GM21717 (cell line): ENCODE results near the gene NAT16.
"Not testable (repeated sequence)": the region's sequence is repeated elsewhere in the genome, so short reads cannot be mapped to it uniquely, and the experiment has no call there.

Source experiments
- ATAC-seq: cut with Tn5 transposase; IDR thresholded peaks from one replicate; pipeline ENCODE4 v1.9.1; 2021; ENCODE audit warnings: mild to moderate bottlenecking, moderate library complexity; ENCODE audit not compliant: unreplicated experiment

The NAT16 gene

DNA sequence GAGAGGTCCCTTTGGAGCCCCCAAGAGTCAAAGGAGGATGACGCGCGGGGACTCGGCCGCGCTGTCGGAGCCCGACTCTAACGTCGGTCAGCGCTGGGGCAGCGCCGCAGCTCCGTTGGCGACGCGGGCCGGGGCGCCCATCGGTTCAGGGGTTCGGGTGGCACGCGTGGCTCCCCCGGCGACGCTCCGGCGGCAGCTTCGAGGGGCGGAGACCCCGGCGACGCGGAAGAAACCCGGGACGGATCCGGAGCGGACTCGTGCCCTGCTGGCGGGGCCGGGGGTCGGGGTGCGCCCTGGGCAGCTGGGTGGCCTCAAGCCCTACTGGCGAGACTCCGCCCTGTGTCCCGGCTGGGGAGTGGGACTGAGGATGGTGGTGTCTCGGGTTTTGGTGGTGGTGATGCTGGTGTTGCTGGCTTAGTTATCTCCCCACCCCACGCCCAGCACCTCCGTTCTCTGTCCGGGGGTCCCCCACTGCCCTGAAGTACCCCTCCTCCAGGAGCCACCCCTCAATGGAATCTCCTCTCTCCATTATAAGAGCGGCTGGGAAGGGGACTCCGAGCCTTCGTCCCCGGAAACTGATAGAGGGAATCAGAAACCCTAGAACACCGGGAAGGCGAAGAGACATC lies at the start of gene NAT16:
Gene NAT16, minus strand, starts transcription at position 164 of the 626 bp plus-strand sequence. CDS start 5,486 bp downstream, outside the sequence.
- ATAC-seq = no peak

DNA sequence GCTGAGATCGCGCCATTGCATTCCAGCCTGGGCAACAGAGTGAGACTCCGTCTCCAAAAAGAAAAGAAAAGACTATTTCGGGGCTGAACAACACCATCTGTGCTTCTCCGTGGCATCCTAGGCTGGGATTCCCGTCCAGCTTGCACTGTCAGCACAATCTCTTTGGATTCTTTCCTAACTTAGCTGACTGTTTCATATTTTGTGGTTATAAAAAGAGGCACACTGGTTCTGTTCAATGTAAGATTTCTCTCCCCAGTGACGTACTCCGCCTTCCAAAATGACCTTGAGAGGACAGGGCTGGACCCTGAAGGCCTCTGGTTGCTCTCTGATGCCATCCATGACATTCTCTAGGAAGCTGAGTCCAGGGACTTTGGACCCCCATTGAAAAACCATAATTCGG lies 46.6 kb upstream of the NAT16 start:
- no peak for ATAC-seq

DNA sequence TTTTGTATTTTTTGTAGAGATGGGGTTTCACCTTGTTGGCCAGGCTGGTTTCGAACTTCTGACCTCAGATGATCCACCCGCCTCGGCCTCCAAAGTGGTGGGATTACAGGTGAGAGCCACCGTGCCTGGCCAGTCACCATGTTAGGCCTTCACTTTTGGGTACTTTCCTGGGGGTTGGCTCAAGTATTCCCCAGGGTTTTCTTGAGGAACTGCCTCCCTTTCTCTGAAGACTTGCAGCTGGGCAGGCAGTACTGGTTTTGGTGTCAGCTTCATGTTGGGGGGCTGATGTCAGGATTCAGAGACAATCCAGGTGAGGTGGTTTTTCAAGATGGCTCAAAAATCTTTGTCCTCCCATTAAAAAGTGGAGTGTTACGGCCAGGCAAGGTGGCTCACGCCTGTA lies 45.6 kb upstream of the NAT16 start:
- ATAC-seq = no peak

DNA sequence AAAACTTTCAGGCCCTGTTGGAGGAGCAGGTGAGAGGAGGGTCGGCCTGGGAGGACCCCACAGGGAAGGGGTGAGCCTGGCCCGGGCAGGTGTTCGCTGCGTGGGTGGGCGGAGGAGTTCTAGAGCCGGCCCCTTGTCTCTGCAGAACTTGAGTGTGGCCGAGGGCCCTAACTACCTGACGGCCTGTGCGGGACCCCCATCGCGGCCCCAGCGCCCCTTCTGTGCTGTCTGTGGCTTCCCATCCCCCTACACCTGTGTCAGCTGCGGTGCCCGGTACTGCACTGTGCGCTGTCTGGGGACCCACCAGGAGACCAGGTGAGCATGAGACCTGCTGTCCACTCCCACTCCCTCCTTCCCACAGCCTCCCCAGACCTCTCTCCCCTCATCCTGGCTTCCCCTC lies 43.4 kb upstream of the NAT16 start:
- no peak for ATAC-seq

DNA sequence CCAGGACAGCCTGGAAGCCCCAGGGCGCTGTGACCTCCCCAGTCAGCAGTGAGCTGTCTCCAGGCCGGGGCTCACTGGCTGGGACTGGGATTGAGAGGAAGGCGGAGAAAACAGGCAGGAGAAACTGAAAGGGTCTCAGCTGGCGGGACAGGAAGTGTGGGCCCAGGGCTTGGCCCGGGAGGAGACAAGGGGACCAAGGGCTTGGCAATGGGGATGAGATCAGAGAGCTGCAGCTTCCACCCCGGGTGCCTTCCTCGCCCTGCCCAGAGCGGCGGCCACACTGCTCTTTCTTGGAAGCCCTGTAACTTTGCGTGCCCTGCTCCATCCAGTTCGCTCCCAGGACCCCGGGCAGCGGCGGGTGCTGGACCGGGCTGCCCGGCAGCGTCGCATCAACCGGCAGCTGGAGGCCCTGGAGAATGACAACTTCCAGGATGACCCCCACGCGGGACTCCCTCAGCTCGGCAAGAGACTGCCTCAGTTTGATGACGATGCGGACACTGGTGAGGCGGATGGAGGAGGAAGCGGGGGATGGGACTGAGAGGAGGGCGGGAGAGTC lies 42.3 kb upstream of the NAT16 start:
- ATAC-seq = no peak

DNA sequence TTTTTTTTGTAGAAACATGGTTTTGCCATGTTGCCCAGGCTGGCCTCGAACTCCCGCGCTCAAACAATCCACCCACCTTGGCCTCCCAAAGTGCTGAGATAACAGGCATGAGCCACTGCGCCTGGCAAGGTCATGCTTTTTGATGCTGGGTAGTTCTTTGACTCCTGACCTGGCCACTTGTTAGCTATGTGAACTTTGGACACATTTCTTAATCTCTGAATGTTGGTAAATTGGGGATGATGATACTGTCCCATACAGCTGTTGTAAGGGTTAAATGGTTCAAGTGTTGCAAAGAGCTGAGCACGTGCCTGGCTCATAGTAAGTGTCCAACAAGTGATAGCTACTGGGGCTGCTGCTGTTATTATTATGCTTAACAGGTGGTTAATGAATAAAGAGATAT lies 40.2 kb upstream of the NAT16 start:
- ATAC-seq = no peak

DNA sequence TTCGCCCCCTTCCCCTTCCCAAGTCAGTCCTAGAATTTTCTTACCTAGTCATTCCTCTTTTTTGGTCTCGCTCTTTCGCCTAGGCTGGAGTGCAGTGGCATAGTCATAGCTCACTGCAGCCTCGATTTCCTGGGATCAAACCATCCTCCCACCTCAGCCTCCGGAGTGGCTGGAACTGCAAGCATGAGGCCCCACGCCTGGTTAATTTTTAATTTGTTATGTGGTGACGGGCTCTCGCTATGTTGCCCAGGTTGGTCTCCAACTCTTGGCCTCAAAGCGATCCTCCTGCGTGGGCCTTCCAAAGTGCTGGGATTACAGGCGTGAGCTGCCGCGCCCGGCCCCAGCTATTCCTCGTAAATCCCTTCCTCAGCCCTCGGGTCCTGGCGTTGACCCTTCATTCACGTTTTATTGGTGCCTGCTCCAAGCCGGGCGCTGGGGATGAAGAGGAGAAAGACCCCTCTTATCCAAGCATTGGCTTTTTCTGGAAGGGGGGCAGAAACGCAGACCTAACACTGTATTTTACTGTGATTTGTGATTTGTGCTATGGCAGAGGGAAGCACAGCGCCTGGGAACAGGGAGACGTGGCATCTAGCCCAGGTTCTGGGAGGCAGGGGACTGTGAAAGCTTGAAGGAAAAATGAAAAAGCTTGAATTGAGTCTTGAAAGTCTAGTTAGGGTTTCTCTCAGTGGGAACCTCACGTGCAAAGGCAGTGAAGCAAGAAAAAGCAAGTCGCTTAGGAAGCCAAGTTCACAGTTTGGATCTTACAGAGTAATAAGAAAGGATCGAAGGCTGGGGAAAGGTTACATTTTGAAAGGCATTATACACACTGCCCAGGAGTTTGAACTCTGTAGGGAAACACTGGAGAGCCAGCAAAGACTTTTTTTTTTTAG lies 38.4 kb upstream of the NAT16 start:
- ATAC-seq = peak; percentile 6

DNA sequence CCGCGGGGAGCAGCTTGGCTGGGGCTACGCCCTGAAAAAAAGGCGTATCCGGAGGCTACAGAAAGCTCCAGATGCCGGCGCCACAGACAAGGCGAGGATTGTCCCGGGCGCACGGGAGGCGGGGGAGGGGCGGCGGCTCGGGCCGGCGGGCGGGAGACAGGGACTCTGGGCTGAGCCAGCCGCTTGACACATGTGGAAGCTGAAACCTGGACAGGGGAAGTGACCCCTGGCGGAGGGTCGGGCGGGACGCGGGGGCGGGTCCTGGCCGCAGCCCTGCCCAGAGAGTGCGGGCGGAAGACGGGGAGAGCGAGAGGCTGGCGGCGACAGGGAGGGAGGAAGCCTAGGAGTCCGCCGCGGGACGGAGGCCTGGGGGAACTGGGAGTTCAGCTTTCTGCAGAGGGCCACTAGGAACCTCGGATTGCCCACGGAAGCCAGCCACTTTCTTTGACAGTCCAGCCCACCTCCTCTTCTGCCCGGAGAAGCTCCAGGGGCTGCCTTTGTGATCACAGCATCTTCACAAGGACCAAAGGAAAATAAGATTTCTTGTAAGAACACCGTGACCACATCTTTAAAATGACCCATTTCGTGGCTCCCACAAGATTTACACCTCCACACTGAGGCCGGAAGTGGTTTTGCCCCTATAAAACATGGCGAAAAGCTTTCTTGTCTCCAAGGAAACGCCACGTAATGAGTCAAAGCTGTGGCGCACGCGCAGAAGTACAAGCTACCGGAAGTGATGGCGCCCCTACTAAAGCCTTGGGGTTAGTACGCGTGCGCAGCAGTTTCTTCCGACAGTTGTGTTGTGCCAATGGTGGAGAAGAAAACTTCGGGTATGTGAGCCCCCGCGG lies 37.5 kb upstream of the NAT16 start, which contains the start of the genes PLOD3 and ZNHIT1:
Gene PLOD3, minus strand, starts transcription at position 194 of the 848 bp plus-strand sequence. CDS start 307 bp downstream, outside the sequence.
Gene ZNHIT1, plus strand, starts transcription at position 778 of the 848 bp plus-strand sequence. Its CDS starts 31 bp downstream, at position 809.
- ATAC-seq = peak; percentile 62

DNA sequence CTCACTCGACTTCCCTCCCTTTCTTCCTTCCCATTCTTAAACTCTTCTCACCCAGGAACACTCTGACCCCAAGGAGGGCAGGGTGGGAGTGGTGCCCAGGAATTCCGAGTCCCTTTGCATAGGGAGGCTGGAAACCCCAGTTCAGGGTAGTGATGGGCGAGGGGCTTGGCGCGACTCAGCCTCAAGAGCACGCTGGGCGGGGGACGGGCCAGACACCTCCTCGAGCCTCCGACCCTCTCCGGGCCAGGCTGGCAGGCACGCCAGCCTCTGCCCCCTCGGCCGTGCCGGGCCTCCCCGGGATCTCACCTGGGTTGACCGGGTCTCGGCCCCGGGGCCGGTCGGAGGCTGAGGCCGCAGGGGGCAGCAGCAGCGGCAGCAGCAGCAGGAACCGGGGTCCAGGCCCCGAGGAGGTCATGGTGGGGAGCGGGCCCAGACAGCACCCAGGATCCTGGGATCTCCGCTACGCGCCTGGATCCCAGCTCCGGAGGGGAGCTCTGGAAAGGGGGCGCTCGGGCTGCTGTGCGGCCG lies 36.8 kb upstream of the NAT16 start:
- peak; percentile 13 for ATAC-seq

DNA sequence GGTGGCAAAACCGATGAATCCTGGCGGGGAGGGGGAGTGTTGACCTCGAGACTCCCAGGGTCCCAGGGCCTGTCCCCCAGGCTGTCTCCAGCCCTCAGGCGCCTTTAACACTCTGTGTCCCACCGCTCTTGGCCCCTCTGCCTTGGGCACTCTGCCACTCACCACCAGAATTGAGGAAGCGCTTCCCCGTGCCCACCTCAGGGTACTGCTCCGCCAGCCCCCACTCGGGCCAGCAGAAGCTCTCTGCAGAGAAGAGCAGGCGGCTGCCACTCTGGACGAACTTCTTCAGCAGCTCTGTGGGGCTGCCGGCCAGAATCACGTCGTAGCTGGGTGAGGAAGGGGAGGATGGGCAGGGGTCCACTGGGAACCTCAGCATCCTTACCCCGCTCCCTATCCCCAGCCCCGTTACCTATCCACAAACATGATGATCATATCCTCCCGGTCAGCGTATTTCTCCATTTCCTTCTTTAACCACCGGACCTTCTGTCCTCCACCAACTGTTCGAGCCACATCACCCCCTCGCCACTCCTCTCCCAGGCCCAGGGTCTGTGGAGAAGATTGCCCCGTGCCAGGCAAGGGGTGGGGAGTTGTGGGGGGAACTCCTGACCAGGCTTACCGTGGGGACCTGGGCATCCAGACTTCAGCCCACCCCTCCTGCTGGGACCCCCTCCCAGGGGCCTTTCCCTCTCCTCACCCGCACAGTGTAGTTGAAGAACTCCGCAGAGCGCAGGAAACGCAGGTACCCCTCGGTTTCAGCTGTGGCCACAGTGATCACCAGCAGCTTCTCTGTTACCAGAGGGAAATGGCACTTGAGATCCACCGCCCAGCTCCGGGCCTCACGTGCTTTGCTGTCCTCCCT lies 36.1 kb upstream of the NAT16 start:
- ATAC-seq = no peak

DNA sequence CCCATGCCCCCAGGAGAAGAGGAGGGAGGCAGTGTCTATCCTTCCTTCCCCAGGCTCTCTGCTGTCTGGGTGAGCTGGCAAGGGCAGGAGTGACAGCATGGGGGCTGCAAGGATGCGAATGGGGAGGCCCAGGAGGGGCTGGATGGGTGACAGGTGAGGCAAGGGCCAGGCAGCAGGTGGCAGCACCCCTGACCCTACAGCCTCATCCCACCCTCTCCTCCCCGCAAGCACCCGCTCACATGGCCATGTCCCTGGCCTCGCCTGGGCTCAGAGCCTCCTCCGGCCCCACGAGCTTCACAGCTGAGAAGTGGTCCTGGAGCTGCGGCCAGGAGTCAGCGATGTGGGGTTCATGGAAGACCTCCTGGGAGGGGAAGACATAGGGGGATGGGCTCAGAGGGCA lies 31.9 kb upstream of the NAT16 start:
- ATAC-seq = no peak

DNA sequence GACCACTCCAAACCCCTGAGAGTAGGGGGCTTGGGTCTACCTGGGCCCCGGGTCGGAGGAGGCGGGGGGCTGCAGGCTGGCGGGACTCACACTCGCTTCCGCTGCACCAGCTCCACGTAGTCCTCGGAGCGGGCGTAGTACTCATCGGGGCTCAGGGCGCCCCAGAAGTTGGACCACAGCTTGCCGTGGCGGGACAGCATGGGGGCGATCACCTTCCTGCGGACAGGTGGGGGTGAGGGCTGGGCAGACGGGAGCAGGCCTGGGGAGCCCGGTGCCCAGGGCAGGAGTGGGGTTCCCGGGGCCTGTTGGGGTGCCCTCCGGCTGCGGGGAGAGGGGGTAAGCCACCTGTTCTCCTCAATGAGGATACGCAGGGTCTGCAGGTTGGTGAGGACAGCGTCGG lies 31.4 kb upstream of the NAT16 start:
- ATAC-seq = no peak

DNA sequence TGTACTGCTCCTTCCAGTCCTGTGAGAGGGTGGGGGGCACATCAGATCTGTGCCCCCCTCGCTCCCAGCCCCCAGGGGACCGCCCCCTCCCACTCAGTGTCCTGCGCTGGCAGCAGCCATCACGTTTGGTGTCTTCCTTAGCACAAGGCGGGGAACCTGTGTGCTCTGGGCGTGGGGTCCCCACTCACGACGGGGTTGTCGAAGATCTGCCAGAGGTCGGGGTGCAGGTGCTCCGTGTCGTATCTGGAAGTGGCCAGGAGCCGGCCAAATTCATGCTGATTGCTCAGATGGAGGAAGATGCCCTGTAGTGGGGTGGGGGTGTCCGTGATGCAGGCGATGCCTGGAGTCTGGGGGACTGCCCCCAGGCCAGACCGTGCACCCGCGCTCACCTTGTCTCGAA lies 30.1 kb upstream of the NAT16 start:
- no peak for ATAC-seq

DNA sequence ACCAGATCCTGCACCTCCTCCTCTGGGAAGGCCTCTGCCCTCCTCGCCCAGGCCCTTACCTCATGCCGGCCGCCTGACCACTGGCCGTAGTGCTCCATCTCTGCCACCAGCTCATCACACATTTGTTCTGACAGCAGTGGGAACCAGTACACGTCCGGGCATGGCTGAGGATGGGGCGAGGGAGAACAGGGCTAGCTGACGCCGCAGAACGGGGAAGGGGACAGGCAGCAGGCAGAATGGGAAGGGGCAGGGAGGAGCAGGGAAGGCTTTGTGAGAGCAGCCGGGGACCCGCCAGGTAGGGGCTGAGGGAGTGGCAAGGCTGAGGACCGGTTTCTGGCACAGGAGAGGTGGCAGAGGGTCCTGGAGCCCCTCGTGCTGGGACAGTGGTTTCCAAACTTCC lies 28.7 kb upstream of the NAT16 start:
- ATAC-seq = no peak

DNA sequence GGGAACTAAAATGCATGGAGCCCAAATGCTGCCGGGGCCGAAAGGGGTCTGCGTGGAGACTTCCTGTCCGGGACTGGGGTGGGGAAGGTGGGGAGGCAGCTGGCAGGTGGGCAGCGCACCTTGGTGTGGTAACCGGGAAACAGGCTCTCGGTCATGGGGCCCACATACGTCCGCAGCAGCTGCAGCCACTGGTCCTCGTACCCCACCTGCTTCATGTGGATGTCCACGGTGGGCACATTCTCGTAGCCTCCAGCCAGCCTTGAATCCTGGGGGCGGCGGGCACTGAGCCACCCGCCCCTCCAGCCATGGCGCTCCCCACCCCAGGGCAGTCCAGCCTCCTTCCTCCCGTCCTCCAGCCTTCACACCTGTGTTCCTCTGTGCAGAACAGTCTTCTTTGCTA lies 27.4 kb upstream of the NAT16 start:
- no peak for ATAC-seq

DNA sequence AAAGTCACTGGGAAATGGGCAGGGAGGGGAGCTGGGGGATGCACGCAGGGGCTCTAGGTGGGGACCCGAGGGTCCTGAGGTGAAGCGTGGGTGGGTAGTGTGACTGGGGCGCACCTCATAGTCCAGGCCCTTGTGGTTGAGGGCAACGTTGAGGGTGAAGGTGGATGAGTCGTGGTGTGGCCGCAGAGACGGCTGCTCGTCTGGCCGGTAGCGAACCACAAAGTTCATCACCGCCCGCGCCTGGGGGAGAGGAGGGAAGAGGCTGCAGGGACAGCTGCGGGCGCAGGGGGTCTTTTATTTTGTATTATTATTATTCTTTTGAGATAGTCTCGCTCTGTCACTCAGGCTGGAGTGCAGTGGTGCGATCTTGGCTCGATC lies 26.6 kb upstream of the NAT16 start:
- no peak for ATAC-seq

DNA sequence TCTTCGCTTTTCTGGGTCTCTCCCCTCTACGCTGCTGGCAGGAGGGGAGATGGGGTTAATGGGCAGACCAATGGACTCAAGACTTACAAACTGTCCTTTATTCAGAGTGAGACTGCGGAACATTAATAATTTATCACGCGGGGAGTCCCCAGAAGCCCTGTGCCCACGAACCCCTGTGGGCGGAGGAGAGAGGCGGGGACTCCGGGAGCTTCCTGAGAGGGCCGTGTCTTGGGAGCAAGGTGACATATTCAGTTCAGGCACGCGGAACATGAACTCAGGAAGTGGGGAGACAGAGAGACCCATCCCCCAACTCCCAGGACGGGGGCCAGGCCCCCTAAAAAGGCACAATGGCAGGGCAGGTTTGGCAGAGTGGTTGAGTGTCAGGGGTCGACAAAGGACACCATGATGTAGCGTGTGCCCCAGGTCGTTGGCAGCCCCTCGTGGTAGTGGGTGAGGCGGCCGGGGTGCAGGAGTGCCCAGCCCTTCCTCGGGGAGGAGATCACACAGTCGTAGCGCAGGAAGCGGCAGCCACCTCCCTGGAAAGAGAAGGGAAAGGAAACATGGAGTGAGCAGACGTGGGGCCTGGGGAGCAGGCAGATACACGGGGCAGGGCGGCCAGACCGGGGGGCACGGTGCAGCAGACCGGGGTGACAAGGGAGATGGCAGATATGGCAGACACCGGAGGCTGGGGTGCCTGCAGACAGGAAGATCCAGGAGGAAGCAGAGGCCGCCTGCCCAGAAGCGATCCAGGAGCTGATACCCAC lies 26.0 kb upstream of the NAT16 start:
- ATAC-seq = no peak

DNA sequence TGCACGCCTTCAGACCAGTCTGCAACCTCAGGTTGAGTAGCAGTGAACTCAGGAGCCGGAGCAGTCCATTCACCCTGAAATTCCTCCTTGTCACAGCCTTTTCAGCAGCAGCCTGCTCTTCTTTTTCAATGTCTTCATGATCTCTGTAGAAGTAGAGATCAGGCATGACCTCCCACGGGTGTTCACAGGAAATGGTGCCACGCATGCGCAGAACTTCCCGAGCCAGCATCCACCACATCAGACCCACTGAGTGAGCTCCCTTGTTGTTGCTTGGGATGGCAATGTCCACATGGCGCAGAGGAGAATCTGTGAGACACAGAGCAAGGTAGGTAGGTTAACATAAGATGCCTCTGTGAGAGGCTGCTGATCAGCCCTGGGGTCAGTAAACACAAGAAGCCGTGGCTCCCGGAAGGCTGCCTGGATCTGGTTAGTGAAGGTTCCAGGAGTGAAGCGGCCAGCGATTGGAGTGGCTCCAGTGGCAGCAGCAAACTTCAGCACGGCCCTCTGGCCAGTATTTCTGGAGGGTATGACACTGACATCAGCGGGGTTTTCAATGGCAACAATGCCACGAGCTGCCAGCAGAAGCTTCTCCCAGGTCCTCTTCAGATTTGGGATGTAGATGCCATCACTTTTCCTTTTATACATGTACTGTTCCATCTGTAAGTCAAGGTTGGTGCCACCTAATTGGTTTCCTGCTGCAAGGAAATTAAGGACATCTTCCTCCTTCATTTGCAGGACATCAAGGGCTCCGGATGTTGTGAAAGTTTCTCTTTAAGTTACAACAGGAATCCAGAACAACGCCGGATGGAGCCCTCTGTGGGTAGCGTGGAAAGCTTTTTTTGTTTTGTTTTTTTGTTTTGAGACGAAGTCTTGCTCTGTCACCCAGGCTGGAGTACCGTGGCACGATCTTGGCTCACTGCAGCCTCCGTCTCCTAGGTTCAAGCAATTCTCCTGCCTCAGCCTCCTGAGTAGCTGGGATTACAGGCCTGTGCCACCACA lies 23.9 kb upstream of the NAT16 start:
- not testable (repeated sequence) for ATAC-seq
